Motor neuron (in vitro differentiated cells): ENCODE results near the gene OR6Q1. TPM values are rescaled to one million over a fixed set of nuclear protein-coding genes. Genes with fewer than 3 reads are reported as not detected.

Experiments
- ATAC-seq, 8 experiments: fragments of 200-7000 bp; cut with Tn5 transposase; replicated peaks in 6 of 8; 2 replicates each; pipeline ENCODE4 v1.8.0; 2021; ENCODE audit warnings: mild to moderate bottlenecking in 8 of 8, moderate library complexity in 8 of 8
- H3K27ac ChIP-seq, 2 donors: fragments of 250-450 bp; sonication (Bioruptor Pico); 2 replicates each; pipeline ENCODE4 v1.9.0; 2021; ENCODE audit warnings: antibody characterized with exemption in 2 of 2, mild to moderate bottlenecking in 2 of 2, moderate library complexity in 1 of 2
- H3K4me1 ChIP-seq, 2 donors: fragments of 250-450 bp; sonication (Bioruptor Pico); replicated peaks in 1 of 2; 2 replicates each; pipeline ENCODE4 v1.6.1; 2021; ENCODE audit warnings: antibody characterized with exemption in 2 of 2, mild to moderate bottlenecking in 2 of 2, moderate library complexity in 1 of 2
- H3K4me3 ChIP-seq, 5 donors: fragments of 250-450 bp; sonication (Bioruptor Pico); 2 replicates each; pipeline ENCODE4 v1.9.0; 2021; ENCODE audit warnings: antibody characterized with exemption in 5 of 5, mild to moderate bottlenecking in 5 of 5, moderate library complexity in 4 of 5
- WGBS, 10 experiments: fragments of 450-650 bp; shearing (Covaris generic); methylation state at CpG; one replicate each; pipeline ENCODE4 v1.0.0; 2022; 5-methylcytosine and 5-hydroxymethylcytosine counted together
- in situ Hi-C, 9 experiments: fragments of 400-800 bp; cut with MboI; loops; one replicate each; pipeline ENCODE4 v1.15.0; 2021; ENCODE audit warnings: low sequenced_read_pairs in 9 of 9, low pct_unique_long_range_greater_than_20kb in 2 of 9; ENCODE audit not compliant: unreplicated experiment in 9 of 9
- total RNA-seq, 8 experiments: library from RNA; unstranded; fragments of 300-600 nt; gene quantifications; 2 replicates each; pipeline versions ENCODE4 v1.2.3 to v1.2.4, GENCODE V29; 2022

Gene OR6Q1
- total RNA-seq, 8 experiments from 2014 or later: 0.38 TPM; not detected in 7

DNA sequence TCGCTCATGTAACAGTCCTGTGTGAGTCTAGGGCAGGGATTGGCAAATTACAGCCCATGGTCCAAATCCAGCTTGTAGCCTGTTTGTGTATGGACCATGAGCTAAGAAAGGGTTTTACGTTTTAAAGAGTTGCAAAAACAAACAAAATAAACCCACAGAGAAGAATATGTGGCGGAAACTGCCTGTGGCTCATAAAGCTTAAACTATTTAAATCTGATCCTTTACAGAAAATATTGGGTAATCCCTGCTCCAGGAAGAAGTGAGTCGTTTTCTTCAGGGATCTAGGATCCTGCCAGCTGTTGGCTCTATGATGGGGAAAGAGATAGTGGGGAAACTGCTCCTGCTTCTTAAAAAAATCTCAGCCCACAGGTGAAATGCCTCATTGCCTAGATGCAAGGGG, 3.4 kb upstream of the OR6Q1 start:
- Histone ChIP-seq H3K4me1 (no peaks in the 10 kb centered on the region), H3K4me3 (no peak overlapping the region), H3K27ac (no peak overlapping the region)
- no peak for ATAC-seq
- WGBS, 10 experiments: 7 to 83% (median 60%) methylated on average over 1 to 4 of the region's 4 CpGs; no CpG with 5 or more reads in 2 of the 10 experiments
- in situ Hi-C loops: no loop called here

DNA sequence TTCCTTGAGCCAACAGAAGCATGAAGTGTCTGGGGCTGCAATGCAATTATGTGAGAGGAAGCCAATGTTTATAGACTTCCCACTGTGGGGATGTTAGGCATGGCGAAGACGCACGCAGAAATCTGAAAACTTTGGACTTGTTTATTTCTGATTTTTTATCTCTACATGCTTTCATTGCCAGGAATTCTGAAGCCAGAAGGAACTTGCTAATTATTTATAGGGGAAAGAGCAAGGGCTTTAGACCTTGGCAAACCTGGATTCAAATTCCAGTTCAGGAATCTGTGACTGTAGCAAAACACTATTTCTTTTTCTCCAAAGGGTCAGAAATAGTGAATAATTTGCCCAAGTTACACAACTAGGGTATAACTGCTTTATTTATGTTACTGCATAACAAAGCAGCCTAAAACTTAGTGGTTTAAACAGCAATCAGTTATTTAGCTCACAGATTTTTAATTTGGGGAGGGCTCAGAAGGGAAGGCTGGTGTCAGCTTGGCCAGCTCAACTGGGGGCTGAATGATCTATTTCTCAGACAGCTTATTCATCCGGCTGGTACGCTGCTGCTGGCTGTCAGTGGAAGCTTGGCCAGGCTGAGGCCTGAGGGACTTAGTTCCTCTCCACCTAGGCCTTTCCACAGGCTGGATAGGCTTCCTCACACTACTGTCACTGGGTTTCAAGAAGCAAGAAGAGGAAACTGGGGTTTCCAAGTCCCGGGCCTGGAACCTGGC, 1.9 kb upstream of the OR6Q1 start:
- ATAC-seq: no peak
- 66 to 100% (median 84%) methylated on average over 1 to 6 of the region's 6 CpGs; no CpG with 5 or more reads in 2 of the 10 experiments for WGBS, 10 experiments

DNA sequence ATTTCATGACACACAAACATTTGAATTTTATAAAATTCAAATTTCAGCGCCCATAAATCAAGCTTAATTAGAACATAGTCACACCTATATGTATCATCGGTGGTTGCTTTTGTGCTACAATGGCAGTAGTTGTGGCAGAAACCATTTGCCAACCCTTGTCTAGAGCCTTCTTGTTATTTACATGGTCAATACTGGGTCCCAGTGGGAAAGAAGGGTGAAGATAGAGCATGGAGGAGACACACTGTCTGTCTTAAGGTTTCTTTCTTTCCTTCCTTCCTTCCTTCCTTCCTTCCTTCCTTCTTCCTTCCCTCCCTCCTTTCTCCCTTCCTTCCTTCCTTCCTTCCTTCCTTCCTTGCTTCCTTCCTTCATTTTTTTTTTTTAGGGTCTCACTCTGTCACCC, 3.7 kb downstream of the OR6Q1 start:
- no peak for ATAC-seq
- no peak overlapping the region for H3K27ac ChIP-seq
- in situ Hi-C loops: no loop called here
- H3K4me1 ChIP-seq: no peaks in the 10 kb centered on the region
- no peak overlapping the region for H3K4me3 ChIP-seq
- WGBS, 10 experiments: 8 to 100% (median 82%) methylated on average over 1 to 2 of the region's 2 CpGs; no CpG with 5 or more reads in 4 of the 10 experiments

More for the DNA sequence above, 1.9 kb upstream of the OR6Q1 start:
- H3K27ac ChIP-seq: no peak overlapping the region
- H3K4me1 ChIP-seq: no peaks in the 10 kb centered on the region
- in situ Hi-C loops: no loop called here
- no peak overlapping the region for H3K4me3 ChIP-seq

DNA sequence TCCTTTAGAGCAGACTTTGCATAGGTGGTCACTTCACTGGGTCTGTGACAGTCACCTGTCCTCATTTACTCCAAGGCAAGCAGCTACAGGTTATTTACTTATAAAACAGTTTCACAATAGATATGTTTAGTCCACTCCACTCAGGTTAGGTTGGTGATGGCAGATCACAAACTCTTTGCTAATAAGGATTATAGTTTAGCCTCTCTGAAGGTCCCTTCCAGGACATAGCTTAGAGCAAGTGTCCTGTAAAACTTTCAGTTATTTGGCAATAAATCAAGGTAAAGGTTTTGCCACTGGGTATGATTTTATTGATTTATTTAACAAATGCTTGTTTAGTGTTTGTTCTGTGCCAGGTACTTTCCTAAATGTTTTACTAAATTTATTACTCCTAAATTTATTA, 8.8 kb downstream of the OR6Q1 start:
- no peak overlapping the region for H3K4me3 ChIP-seq
- in situ Hi-C loops: no loop called here
- no peak for ATAC-seq
- no peak overlapping the region for H3K27ac ChIP-seq
- H3K4me1 ChIP-seq: no peaks in the 10 kb centered on the region

DNA sequence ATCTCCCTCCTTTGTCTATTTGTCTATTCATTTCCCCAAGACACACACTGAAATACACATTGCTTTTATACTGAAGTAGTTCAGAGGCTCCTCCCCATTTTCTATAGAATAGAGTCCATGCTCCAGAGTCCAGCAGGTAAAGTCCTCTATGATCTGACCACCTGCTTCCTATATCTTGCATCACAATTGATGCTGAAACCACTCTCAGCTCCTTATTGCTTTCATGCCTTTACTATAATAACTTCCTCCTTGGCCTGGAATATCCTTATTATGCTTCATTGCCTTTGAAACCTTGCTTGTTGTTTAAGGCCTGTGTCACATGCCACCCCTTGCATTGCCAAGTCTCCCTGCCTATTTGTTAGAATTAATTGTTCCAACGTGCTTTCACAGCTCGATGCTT, 12.6 kb downstream of the OR6Q1 start:
- 0 to 100% (median 76%) methylated on average over 2 of the region's 2 CpGs; no CpG with 5 or more reads in 2 of the 10 experiments for WGBS, 10 experiments
- Histone ChIP-seq H3K27ac (no peak overlapping the region), H3K4me3 (no peak overlapping the region), H3K4me1 (no peaks in the 10 kb centered on the region)
- ATAC-seq: no peak
- in situ Hi-C loops: no loop called here

DNA sequence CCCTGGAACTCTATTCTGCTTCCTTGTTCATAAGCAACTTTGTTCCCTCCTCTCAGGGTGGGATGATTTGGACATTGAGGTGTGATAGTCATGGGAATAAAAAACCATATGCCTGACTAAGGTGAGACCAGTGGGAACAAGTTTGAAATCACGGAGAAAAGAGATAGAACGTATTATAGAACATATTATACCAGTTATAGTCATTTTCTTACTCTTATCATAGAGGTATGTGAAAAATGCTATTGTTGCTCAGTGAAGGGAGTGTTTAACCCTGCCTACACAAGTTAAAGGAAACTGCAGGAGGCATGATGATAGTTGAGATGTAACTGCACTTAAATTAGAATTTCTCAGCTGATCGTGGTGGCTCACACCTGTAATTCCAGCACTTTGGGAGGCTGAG, 15.5 kb downstream of the OR6Q1 start:
- Histone ChIP-seq H3K27ac (no peak overlapping the region), H3K4me3 (no peak overlapping the region), H3K4me1 (no peaks in the 10 kb centered on the region)
- WGBS, 10 experiments: 0 to 81% (median 50%) methylated on average over 2 to 3 of the region's 3 CpGs; no CpG with 5 or more reads in 3 of the 10 experiments
- in situ Hi-C loops: no loop called here
- no peak for ATAC-seq

DNA sequence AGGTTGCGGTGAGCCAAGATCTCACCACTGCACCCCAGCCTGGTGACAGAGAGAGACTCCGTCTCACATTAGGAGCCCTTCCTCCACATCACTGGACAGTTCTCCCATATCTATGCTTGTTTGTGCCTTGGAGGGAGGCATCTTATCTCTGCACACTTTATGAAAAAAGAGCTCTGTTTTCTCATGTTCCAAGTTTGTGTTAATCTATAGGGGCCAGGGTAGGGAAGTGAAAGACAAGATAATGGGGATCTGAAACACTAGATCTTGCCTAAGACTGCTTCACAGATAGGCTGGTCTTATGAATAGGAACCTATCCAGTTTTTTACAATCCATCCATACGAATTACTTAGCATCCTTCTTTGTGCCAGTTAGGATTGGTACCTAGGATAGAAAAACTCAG, 17.1 kb downstream of the OR6Q1 start:
- Histone ChIP-seq H3K4me3 (no peak overlapping the region), H3K27ac (no peak overlapping the region), H3K4me1 (no peaks in the 10 kb centered on the region)
- WGBS, 10 experiments: 67 to 100% (median 83%) methylated on average over 1 to 3 of the region's 3 CpGs; no CpG with 5 or more reads in 3 of the 10 experiments
- no peak for ATAC-seq
- in situ Hi-C loops: no loop called here

DNA sequence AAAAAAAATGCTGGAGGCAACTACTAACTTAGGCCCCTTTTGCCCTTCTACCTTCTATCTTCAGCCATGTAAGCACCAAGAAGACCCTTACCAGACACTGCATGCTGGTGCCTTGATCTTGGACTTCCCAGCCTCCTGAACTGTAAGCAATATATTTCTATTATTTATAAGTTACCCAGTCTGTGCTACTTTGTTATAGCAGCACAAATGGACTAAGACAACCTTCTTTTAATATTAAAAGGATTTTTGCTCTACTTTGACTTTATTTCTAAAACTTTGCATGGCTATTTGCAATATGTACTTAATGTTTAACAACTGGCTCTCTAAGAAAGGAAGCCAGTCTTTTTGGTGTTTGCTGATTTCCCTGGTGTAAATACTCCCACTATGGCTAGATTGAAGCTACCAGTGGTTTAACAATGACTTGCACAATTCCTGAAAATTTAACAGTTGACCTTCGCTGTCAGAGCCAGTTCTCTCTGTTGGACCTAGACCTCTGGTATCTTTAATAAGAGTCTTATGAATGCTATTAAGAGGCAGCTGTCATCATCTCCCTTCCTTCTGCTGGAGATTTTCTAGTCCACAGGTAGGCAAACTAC, 25.2 kb downstream of the OR6Q1 start:
- H3K4me3 ChIP-seq: no peak overlapping the region
- no peak for ATAC-seq
- no peak overlapping the region for H3K27ac ChIP-seq
- 0 to 100% (median 63%) methylated on average over 1 of the region's 1 CpG; no CpG with 5 or more reads in 4 of the 10 experiments for WGBS, 10 experiments
- in situ Hi-C loops: no loop called here
- H3K4me1 ChIP-seq: peaks cover 0 to 3% of the 10 kb centered on the region in 2 donors

DNA sequence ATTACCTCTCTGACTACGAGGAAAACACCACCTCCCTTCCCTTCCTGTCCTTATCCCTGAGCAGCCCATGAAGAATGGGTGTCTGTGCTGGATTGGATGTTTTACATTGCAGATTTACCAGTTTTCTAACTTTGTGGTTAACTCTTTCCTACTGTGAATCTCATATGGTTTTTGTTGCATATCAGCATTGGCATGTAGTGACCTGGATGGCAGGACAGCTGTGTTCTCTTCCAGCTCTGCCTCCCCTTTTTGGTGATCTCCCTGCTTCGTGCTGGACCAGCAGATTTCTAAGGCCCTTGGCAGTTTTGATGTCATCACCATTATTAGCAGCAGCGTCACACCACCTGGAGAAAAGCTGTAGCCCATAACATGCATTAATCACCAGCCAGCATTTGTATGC, 26.7 kb downstream of the OR6Q1 start:
- 26 to 100% (median 71%) methylated on average over 1 to 3 of the region's 3 CpGs; no CpG with 5 or more reads in 1 of the 10 experiments for WGBS, 10 experiments
- peaks cover 0 to 3% of the 10 kb centered on the region in 2 donors for H3K4me1 ChIP-seq
- H3K27ac ChIP-seq: no peak overlapping the region
- no peak overlapping the region for H3K4me3 ChIP-seq
- in situ Hi-C loops: no loop called here
- peak in 2 of 8 experiments; percentile 45 for ATAC-seq

DNA sequence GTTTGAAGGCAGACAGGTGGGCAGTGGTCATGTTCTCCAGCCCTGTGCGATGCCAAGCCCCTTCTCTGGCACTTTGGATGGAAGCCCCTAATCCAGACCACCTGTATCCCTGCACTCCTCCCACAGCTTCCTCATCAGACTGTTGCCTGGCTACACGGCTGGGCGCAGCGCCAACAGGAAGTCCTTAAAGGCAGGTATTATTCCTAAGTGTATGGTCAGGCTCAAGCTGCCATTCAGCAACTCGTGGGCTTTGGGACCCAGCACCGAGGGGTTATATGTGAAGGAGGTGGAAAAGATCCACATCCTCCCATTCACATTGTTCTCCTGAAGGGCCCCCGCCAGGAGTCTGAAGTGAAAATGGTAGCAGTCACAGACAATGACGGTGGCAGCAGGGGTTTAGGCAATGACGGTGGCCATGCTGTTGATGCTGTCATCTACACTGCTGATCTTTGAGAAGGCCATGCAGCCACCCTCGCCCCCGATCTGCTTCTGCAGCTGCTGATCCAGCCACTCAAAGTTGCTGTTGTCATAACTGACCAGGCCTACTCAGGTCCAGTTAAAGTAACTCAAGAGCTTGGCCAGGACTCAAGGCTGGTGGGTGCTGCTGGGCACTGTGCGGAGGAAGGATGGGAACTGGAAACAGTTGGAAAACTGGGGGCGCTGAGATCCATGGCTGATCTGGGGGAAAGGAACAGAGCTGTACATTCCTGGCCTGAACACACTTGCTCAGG, 27.7 kb downstream of the OR6Q1 start:
- Histone ChIP-seq H3K4me1 (peaks cover 0 to 3% of the 10 kb centered on the region in 2 donors), H3K4me3 (no peak overlapping the region), H3K27ac (no peak overlapping the region)
- in situ Hi-C loops: no loop called here
- WGBS, 10 experiments: 40 to 90% (median 73%) methylated on average over 1 to 8 of the region's 13 CpGs; no CpG with 5 or more reads in 1 of the 10 experiments
- no peak for ATAC-seq

DNA sequence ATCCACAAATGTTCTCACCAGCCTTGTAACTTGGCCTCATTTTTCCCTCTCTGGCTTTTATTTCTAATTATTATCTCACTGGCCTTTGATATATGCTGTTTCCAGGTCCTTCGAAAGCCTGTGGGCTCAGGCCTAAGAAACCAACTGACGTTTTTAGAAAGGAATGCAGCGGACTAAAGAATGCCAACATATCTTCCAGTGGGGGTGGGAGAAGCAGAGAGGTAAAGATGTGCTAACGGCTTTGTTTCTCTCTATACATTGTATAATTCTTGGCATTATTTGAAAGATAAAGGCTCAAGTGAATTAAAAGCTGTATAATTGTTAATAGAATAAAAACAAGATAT, 28.2 kb downstream of the OR6Q1 start:
- in situ Hi-C loops: no loop called here
- Histone ChIP-seq H3K27ac (no peak overlapping the region), H3K4me1 (peaks cover 0 to 3% of the 10 kb centered on the region in 2 donors), H3K4me3 (no peak overlapping the region)
- peak in 7 of 8 experiments; percentile 29 to 78 (median 58) for ATAC-seq
- 10 to 65% (median 30%) methylated on average over 1 to 4 of the region's 4 CpGs; no CpG with 5 or more reads in 1 of the 10 experiments for WGBS, 10 experiments

DNA sequence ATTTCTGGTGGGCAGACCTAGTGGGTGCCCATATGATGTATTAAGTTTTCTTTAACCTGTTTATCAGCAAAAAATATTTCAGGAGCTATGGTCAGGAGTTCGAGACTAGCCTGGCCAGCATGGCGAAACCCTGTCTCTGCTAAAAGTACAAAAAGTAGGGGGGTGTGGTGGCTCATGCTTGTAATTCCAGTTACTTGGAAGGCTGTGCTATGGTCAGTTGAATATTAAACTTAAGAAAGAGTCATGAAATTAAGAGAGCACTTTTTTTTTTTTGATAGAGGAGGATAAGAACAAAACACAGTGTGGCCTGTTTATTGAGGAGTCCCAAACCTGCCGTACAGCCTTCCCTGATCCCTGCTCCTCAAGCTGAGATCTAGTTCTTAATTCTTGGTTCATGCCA, 29.8 kb downstream of the OR6Q1 start:
- Histone ChIP-seq H3K27ac (no peak overlapping the region), H3K4me1 (peaks cover 0 to 3% of the 10 kb centered on the region in 2 donors), H3K4me3 (no peak overlapping the region)
- in situ Hi-C loops: no loop called here
- ATAC-seq: no peak
- 20 to 100% (median 83%) methylated on average over 1 to 3 of the region's 3 CpGs; no CpG with 5 or more reads in 1 of the 10 experiments for WGBS, 10 experiments

DNA sequence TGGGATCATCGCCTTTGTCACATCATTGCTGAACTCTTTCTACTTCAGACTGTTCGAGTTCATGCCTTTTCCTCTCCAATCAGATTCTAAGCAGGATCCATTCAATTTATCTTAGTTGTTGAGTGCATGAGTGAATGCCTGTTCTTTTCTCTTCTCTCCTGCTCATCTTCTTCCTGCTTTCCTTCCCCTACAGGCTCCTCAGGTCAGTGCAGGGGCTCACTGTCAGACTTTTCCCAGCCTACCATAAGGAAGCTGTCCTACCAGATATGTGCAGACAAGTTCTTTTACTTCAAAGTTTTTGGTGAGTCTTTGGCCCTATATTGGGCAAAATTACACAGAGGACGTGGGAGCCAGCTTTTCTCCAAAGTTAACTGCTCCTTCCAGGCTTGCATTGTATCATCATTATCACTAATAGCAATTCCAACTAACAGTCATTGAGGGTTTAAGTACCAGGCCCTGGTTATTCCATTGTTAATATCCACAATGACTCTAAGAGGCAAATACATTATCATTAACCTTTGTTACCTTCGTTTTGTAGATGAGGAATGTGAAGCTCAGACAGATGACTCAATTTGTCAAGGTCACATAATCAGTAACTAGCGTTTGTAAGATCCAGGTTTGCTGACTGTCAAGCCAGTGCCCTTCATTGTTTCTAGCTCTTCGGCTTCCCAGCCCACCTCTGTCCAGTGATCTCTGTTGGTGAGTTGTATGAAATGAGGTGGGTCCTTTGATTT, 30.4 kb downstream of the OR6Q1 start:
- H3K4me1 ChIP-seq: peaks cover 0 to 3% of the 10 kb centered on the region in 2 donors
- ATAC-seq: peak in 1 of 8 experiments; percentile 37
- 7 to 92% (median 44%) methylated on average over 2 to 6 of the region's 6 CpGs; no CpG with 5 or more reads in 1 of the 10 experiments for WGBS, 10 experiments
- in situ Hi-C loops: no loop called here
- no peak overlapping the region for H3K4me3 ChIP-seq
- H3K27ac ChIP-seq: no peak overlapping the region
